CD4-positive, alpha-beta T cell treated with Interleukin-21 for 1 hour (primary cell): ENCODE results near the gene OSBP2.
"Not testable (repeated sequence)": the region's sequence is repeated elsewhere in the genome, so short reads cannot be mapped to it uniquely, and the experiment has no call there.

Source experiments
- DNase-seq: peaks from one replicate; pipeline ENCODE4 v3.0.0-alpha.2; 2020

Gene OSBP2

GRCh38 chr22:30773919-30774318, 79.2 kb downstream of the OSBP2 start:
- DNase-seq, result no peak

- DNase-seq, result no peak
Measured at GRCh38 chr22:30774566-30774965, 79.9 kb downstream of the OSBP2 start.

DNA sequence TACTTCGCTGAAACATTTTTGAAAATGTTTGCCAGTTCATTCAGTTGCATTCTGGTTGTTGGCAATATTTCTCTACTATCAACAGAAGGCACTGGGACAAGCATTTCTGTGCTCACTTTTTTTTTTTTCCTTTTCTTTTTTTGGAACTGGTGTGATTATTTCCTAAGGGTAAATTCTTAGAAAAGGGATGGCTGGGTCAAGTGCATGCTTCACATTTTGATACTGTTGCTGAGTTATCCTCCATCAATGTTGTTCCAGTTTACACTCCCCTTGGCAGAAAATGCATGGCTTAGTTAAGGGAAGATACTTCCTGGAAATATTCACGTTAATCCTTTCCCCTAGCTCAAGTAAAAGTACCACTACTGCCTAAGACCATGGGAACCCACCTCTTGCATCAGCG, 81.8 kb downstream of the OSBP2 start:
- DNase-seq, result no peak

GRCh38 chr22:30777146-30777545, 82.5 kb downstream of the OSBP2 start:
- not testable (repeated sequence) for DNase-seq

DNA sequence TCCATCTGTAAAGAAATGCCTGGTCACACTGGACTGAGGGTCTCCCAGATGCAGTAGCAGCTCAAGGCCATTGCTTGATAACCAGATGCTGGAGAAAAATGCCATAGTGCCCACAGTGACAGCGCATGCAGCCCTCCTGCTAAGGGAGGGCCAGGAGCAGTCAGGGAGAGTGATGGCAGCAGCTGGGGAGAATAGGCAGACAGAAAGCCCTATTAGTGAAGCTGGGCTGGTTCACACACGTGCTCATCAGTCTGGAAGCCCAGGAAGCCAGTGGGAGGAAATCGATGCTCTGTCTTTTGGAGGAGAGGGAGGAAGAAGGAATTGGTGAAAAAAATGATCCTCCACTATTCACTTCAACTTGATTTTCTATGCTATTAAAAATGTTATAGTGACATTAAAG, 82.9 kb downstream of the OSBP2 start:
- no peak for DNase-seq

DNA sequence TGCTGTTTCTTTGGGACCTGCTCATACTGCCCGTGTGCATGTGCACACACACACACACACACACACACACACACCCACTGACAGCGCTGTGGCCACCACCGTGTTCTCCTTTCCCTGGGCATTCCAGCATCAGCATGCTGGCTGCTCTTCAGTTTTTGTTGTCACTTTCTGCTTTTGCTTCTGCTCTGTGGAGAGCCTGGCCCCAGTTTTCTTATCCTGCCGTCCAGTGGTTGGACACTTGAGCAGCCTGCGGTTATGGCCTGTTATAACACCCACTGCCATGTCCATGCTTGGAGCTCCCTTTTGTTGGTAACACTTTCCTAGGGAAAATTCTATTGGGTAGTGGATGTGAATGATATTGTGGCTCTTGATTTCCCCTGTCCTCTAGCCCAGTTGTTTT, 83.6 kb downstream of the OSBP2 start:
- DNase-seq, result no peak

- DNase-seq, result no peak
Measured at GRCh38 chr22:30780026-30780425, 85.4 kb downstream of the OSBP2 start.

DNA sequence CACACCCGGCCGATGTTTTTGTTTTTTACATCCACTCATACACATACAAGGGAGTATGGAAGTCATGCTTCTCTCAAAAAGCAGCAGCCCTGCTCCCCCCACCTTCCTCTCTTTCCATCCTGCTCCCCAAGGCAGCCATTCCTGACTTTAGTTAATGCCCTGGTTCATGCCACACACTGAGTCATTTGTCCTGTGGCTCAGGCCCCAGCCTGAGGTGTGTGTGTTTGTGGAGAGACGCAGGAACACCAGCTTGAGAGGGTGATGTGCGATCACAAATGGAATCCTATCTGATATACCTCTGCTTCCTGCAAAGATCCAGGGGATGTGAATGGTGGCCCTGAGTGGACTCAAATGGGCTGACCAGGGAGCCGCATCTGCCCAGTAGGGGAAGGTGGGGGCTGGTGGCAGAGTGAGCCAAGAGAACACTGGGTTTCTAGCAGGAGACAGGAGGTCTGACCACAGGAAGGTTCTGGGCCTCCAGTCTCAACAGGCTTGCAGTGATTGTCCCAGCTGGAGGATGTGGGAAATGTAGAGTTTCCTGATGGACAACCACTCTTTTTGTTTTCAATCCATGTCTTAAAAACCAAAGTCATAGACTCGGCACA, 86.7 kb downstream of the OSBP2 start:
- no peak for DNase-seq

DNA sequence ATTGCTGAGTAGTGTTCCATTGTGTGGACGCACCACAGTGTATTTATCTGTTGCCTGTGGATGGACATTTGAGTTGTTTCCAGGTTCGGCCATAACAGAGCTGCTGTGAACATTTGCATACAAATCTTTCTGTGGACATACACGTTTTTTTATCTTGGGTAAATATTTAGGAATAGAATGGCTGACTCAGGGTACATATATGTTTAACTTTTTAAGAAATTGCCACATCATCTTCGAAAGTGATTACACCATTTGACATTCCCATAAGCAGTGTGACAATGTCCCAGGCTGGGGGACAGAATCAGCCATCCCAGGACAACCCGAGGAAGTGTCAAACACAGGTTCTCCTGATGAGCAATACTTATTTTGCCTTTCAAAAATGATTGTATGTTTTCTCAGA, 87.9 kb downstream of the OSBP2 start:
- DNase-seq, result no peak

- DNase-seq, result no peak
Measured at GRCh38 chr22:30783021-30783420, 88.3 kb downstream of the OSBP2 start.

DNA sequence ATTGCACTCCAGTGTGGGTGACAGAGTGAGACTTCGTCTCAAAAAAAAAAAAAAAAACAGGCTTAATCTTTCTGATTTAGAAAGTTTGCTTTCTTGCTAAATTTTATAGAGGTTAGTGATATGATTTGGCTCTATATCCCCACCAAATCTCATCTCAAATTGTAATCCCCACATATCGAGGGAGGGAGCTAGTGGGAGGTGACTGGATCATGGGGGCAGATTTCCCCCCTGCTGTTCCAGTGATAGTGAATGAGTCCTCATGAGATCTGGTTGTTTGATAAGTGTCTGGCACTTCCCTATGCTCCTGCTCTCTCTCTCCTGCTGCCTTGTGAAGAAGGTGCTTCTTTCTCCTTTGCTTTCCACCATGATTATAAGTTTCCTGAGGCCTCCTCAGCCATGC, 90.9 kb downstream of the OSBP2 start:
- DNase-seq, result no peak

DNA sequence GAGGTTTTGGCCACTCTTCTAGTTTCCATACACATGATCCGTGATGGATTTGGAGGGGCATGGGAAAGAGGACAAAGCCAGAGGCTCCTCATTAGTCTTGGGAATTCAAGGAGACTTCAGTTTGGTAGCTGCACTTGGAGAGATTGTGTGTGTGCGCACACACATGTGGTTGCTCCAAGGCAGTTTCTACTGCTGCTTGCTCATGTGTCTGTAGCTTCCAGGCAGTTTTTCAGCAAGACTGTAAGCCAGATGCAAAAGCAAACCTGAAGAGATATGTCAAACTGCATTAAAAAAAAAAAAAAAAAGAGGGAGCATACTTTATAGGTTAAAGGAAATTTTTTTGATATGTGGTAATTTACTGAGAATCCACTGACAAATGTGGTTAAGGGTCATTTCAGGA, 95.7 kb downstream of the OSBP2 start:
- DNase-seq, result no peak

- no peak for DNase-seq
Measured at GRCh38 chr22:30792456-30792855, 97.8 kb downstream of the OSBP2 start.

GRCh38 chr22:30795118-30795517, 100.4 kb downstream of the OSBP2 start:
- no peak for DNase-seq

DNA sequence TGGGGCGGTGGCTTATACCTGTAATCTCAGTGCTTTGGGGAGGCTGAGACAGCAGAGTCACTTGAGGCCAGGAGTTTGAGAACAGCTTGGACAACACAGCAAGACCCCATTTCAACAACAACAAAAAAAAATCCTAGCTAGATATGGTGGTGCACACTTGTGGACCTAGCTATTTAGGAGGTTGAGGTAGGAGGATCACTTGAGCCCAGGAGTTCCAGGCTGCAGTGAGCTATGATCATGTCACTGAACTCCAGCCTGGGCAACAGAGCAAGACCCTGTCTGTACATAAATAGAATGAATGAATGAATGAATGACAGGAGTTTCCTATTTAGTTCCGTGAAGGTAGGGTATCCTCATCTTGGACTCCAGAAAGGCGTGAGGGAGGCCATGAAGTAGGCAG, 107.0 kb downstream of the OSBP2 start:
- no peak for DNase-seq

DNA sequence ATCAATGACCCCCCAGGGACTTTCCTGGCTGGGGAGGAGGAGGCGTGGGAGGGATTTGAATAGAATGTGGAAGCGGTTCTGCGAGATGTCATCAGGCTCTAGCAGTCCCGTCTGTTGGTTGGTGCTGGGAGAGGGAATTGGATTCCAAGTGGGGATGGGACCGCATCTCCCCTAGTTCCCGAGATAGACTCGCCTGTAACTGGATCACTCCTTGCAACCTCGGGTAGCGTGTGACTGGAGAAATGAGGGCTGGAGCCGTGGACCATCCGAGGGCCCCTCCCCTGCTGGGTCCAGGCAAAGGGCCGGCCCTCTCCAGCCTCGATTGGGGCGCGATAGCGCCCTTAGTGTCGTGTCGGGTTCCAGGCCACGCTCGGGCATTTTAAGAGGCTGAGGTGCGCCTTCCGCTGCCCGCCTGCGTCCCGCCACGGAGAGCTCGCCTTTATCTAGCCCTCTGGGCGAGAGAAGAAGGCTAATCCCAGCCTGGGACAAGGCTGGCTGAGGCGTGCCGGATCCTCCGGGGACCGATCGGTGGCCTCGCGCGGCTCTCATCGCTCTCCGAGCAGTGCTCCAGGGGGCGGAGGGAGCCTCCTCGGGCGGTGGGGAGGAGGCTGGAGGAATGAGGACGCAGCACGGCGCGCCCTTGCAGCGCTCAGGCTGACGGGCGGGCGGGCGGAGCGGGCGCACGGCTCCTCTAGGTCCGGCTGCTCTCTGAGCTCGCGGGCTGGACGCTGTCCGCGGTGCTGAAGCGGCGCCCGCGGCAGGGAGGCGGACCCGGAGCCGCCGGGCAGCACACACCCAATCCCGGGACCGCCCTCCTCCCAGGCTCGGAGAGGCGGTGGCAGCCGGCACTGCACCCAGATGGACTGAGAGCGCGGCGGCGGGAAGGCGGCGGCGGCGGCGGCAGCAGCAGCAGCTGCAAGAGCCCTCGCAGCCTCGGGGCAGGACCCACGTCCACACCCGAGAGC, 107.8 kb downstream of the OSBP2 start:
- DNase-seq, result peak; percentile 60

GRCh38 chr22:30803679-30804078, 109.0 kb downstream of the OSBP2 start:
- DNase-seq, result no peak

GRCh38 chr22:30804626-30805025, 110.0 kb downstream of the OSBP2 start:
- no peak for DNase-seq

- no peak for DNase-seq
Measured at GRCh38 chr22:30806391-30806861, 111.8 kb downstream of the OSBP2 start.

DNA sequence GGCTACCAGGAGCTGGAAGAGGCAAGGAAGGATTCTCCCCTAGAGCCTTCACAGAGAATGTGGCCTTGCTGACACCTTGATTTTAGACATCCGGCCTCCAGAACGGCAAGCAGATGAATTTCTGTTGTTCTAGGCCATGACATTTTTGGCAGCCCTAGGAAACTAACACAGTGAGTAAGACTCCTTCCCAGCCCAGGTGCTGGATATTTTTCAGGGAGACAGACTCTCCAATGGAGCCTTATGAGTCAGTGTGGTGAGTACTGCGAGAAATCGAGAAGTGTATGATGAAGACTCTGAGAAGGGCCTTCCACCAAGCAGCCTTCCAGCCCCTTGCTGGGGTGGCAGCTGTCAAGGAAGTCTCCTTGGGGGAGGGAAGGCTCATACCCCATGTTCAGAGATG, 114.4 kb downstream of the OSBP2 start:
- no peak for DNase-seq

DNA sequence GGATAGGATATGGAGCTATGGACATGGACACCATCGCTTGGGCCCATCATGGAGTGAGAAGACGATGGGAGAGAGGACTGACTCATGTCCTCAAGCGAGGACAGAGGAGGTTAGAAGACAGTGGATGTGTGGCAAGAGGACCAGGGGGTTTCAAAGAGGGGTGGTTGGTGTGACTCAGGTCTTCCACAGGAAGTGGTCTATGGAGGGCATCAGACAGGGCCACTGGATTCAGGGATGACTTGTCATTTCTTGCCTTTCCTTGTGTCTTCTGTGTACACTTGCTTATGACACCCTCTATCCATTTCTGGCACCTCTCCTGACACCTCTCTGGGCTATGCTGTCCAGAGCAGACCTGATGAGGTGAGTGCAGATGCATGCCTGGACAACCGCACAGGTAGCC, 115.4 kb downstream of the OSBP2 start:
- DNase-seq, result no peak

DNA sequence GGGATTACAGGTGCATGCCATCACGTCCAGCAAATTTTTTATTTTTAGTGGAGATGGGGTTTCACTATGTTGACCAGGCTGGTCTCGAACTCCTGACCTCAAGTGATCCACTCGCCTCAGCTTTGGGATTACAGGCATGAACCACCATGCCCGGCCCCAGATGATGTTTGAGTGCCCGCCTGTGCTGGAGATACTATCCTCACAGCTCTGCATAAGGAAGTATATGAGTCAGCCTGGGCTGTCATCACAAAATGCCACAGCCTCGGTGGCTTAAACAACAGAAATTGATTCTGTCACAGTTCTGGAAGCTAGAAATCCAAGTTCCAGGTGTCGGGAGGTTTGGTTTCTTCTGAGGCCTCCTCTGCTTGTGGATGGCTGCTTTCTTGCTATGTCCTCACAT, 119.3 kb downstream of the OSBP2 start:
- DNase-seq, result no peak

DNA sequence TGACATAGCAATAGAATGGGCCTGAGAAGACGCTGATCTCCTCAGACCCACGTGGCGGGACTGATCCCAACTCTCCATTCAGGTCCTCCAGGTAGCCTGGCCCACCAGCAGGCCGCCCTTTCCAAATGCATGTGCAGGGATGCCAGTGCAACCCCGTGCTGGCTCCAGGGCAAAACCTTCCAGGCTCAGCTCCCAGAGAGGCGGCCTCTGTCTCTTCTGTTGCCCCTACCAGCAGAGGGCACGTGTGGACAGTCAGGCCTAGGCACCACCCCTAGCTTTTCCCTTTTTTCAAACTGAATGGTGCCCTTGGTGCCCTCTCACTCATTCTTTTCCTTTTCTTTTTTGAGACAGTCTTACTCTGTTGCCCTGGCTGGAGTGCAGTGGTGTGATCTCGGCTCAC, 121.7 kb downstream of the OSBP2 start:
- DNase-seq, result no peak

DNA sequence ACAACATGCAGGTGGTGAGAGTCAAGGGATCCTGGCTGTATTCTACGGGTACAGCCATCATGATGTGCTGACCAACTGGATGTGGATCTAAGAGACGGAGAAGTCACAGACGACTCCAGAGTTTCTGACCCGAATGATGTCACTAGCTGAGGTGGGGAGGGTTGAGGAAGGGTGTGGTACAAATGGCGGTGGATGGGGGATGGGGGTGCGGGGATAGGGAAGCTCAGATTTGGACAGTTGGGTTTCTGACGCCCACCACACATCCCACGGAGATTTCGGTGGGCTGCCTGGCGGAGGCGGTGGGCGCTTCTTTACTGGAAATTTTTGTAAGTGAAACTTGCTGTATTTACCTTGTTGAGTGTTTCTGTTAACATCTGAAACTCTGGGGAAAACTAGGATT, 126.7 kb downstream of the OSBP2 start:
- no peak for DNase-seq

DNA sequence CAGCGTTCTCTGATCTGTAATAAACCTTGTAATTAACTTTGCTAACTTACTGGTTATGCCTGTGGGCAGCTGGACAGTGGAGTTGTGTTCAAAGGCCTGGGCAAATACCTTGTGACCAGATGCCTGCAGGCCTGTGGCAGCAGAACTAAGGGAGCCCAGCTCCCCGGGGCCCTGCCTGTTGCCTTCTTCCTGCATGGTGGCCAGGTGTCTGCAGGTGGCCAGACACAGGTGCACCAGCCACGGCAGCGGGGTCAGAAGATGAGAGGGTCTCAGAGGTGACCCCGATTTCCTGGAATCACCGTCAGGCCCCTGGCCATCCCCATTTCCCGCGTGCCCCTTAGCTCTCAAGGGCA, 127.2 kb downstream of the OSBP2 start:
- no peak for DNase-seq
